Stimulated activated naive CD4-positive, alpha-beta T cell (primary cell): ENCODE data around the gene LGALS8.

Experiments used
- DNase-seq, 6 experiments: peaks; one replicate each; lab custom pipeline; 2025; lab: John Stamatoyannopoulos, UW

Gene LGALS8

DNA sequence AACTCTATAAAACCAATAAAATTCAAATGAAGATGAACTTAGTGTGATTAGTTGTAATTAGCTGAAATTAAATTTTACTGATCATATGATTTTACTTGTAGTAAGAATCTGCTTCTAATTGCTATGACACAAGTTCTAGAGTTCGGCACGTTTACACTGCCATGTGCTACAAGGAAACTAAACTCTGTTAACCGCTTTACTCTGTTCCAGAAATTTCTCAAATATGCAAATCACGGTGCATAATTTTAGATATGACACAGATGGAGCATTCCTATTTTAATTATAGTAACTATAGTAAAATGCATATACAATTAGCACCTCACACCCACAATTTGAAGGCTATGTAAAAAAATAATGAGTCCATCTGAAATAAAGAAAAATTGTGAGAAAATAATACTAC lies 65.7 kb downstream of the LGALS8 start:
- no peak for DNase-seq

DNA sequence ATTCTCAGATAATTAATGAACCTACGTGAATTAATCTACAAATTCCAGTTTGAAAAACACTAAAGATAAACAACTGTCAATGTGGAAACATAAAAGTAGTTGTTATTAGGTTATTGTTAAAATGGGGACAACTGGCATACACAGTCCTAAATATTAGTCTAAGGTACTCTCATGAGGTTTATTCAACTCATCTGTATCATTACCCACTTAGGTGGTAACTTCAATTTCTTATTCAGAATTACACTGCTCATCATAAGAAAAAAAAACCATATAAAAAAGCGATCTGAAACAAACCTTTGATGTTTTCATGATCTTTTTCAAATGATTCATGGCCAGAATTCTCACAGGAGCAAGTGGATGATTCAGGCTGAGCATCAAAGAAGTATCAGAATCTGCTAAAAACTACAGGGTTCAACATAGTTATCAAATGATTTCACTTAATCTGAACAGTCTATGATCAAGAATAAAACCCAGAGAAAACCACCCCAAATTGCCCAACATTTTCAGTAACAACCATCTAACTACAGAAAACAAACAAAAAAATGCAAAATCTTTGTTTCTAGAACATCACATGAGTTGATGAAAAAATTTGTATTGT lies 66.9 kb downstream of the LGALS8 start:
- no peak for DNase-seq

GRCh38 chr1:236602171-236602570 lies 78.4 kb downstream of the LGALS8 start:
- DNase-seq, result no peak
